HFFc6 (cell line): ENCODE measurements around the gene CCL4. TPM values are rescaled to one million over a fixed set of nuclear protein-coding genes. Genes with fewer than 3 reads are reported as not detected.
"Not testable (repeated sequence)": the region's sequence is repeated elsewhere in the genome, so short reads cannot be mapped to it uniquely, and the experiment has no call there.

Source experiments
- DNase-seq: peaks from one replicate; pipeline ENCODE4 v3.0.0-alpha.2; 2018
- H3K27ac Mint-ChIP-seq: 2 replicates; pipeline ENCODE4 v1.8.0; 2020; ENCODE audit warnings: mild to moderate bottlenecking, mixed read lengths
- H3K27me3 Mint-ChIP-seq: 2 replicates; pipeline ENCODE4 v1.8.0; 2021; ENCODE audit warnings: mild to moderate bottlenecking, moderate library complexity, mixed read lengths; ENCODE audit not compliant: insufficient read depth
- H3K36me3 Mint-ChIP-seq: 2 replicates; pipeline ENCODE4 v1.8.0; 2021; ENCODE audit warnings: low read depth, mixed read lengths
- H3K4me1 Mint-ChIP-seq: 2 replicates; pipeline ENCODE4 v1.8.0; 2020; ENCODE audit warnings: low read depth, mixed read lengths
- H3K4me3 Mint-ChIP-seq: 2 replicates; pipeline ENCODE4 v1.8.0; 2020; ENCODE audit warnings: mild to moderate bottlenecking, moderate library complexity, mixed read lengths
- H3K9me3 Mint-ChIP-seq: 2 replicates; pipeline ENCODE4 v1.8.0; 2020; ENCODE audit warnings: mild to moderate bottlenecking, mixed read lengths
- CTCF ChIP-seq: fragments of 200-600 bp; sonication (generic); IDR thresholded peaks from 2 replicates; pipeline ENCODE4 v1.5.0; 2021; ENCODE audit warnings: antibody characterized with exemption, mild to moderate bottlenecking
- total RNA-seq, 6 experiments: library from RNA; stranded (reverse); fragmentation: NEBNext Ultra II Directional; extraction: Animal tissue kit (Norgen Biotek cat#: 25700); gene quantifications; 2 replicates in 1 of 6; 3 replicates in 5 of 6; pipeline ENCODE4 v1.2.3, GENCODE V29; 2021

The CCL4 gene
- total RNA-seq, 6 experiments from 2014 or later, result not detected

- no peak overlapping the region for H3K27ac Mint-ChIP-seq
- H3K36me3 Mint-ChIP-seq, result no peaks in the 10 kb centered on the region
- H3K4me1 Mint-ChIP-seq, result no peaks in the 10 kb centered on the region
- H3K4me3 Mint-ChIP-seq, result no peak overlapping the region
- TF ChIP-seq CTCF, result no peak
- H3K27me3 Mint-ChIP-seq, result no peaks in the 10 kb centered on the region; the same call in 1 of the 2 replicates
- 0 out of 2 replicates have a peak, but pooled peaks cover 8% of the 10 kb centered on the region for H3K9me3 Mint-ChIP-seq
- no peak for DNase-seq
These were observed 31.9 kb upstream of the CCL4 start for GRCh38 chr17:36071751-36072150.

- Mint-ChIP-seq H3K4me3 (no peak overlapping the region), H3K27me3 (no peaks in the 10 kb centered on the region; the same call in 1 of the 2 replicates), H3K27ac (no peak overlapping the region), H3K4me1 (no peaks in the 10 kb centered on the region), H3K9me3 (0 out of 2 replicates have a peak, but pooled peaks cover 8% of the 10 kb centered on the region), H3K36me3 (no peaks in the 10 kb centered on the region)
- TF ChIP-seq CTCF, result peak; percentile 73
- DNase-seq, result no peak
These were observed 31.1 kb upstream of the CCL4 start for GRCh38 chr17:36072431-36073121.

- Mint-ChIP-seq H3K4me3 (no peak overlapping the region), H3K27ac (no peak overlapping the region), H3K4me1 (no peaks in the 10 kb centered on the region), H3K9me3 (0 out of 2 replicates have a peak, but pooled peaks cover 8% of the 10 kb centered on the region), H3K27me3 (no peaks in the 10 kb centered on the region; the same call in 1 of the 2 replicates), H3K36me3 (no peaks in the 10 kb centered on the region)
- no peak for TF ChIP-seq CTCF
- DNase-seq, result no peak
These were observed 29.3 kb upstream of the CCL4 start for GRCh38 chr17:36074365-36074764.

GRCh38 chr17:36081681-36082471 is 21.8 kb upstream of the CCL4 start:
- H3K36me3 Mint-ChIP-seq, H3K4me1 Mint-ChIP-seq, H3K27ac Mint-ChIP-seq, H3K27me3 Mint-ChIP-seq, H3K9me3 Mint-ChIP-seq, DNase-seq, H3K4me3 Mint-ChIP-seq: not testable (repeated sequence)

GRCh38 chr17:36082482-36083120 is 21.0 kb upstream of the CCL4 start:
- not testable (repeated sequence) for DNase-seq, H3K4me1 Mint-ChIP-seq, H3K27me3 Mint-ChIP-seq, H3K36me3 Mint-ChIP-seq, H3K27ac Mint-ChIP-seq, H3K4me3 Mint-ChIP-seq, H3K9me3 Mint-ChIP-seq

- not testable (repeated sequence) for H3K4me3 Mint-ChIP-seq, H3K4me1 Mint-ChIP-seq, H3K27ac Mint-ChIP-seq, H3K36me3 Mint-ChIP-seq, DNase-seq, H3K9me3 Mint-ChIP-seq, H3K27me3 Mint-ChIP-seq
These were observed 19.9 kb upstream of the CCL4 start for GRCh38 chr17:36083691-36084090.

- DNase-seq, result no peak
- H3K27me3 Mint-ChIP-seq, result peaks cover 2% of the 10 kb centered on the region; the same call in 1 of the 2 replicates
- H3K27ac Mint-ChIP-seq, result no peak overlapping the region
- peaks cover 14% of the 10 kb centered on the region for H3K9me3 Mint-ChIP-seq
- H3K4me1 Mint-ChIP-seq, result no peaks in the 10 kb centered on the region
- no peaks in the 10 kb centered on the region for H3K36me3 Mint-ChIP-seq
- no peak overlapping the region for H3K4me3 Mint-ChIP-seq
- TF ChIP-seq CTCF, result no peak
These were observed 17.9 kb upstream of the CCL4 start for GRCh38 chr17:36085765-36086164.
